Neuron (in vitro differentiated cells): ENCODE data around the gene PIK3R3.

Experiments
- H2AFZ ChIP-seq: one replicate; pipeline ENCODE4 v1.6.1; 2013; ENCODE audit warnings: low read depth, mild to moderate bottlenecking, inconsistent platforms, low read length, moderate library complexity
- H3K27me3 ChIP-seq: one replicate; pipeline ENCODE4 v1.6.1; 2013; ENCODE audit warnings: low read length; ENCODE audit not compliant: insufficient read depth
- H3K36me3 ChIP-seq: one replicate; pipeline ENCODE4 v1.6.1; 2013; ENCODE audit warnings: low read length; ENCODE audit not compliant: insufficient read depth
- H3K4me1 ChIP-seq: one replicate; pipeline ENCODE4 v1.6.1; 2013; ENCODE audit warnings: low read length; ENCODE audit not compliant: insufficient read depth
- H3K4me3 ChIP-seq: 2 replicates; pipeline ENCODE4 v1.5.1; 2013; ENCODE audit warnings: mild to moderate bottlenecking, low read length, moderate library complexity
- H3K9me3 ChIP-seq: one replicate; pipeline ENCODE4 v1.6.1; 2013; ENCODE audit warnings: low read length

The PIK3R3 gene

GRCh38 chr1:46132529-46133180 lies at the start of gene PIK3R3:
PIK3R3 (minus strand) TSS chr1:46132629; CDS start chr1:46131952, 677 bp downstream.
- H3K27me3 ChIP-seq: no peaks in the 10 kb centered on the region
- no peaks in the 10 kb centered on the region for H3K9me3 ChIP-seq
- H2AFZ ChIP-seq: peak within 1 kb of the TSS; percentile 36
- peaks cover 41% of the 10 kb centered on the region for H3K4me1 ChIP-seq
- H3K36me3 ChIP-seq: peaks cover 10% of the 10 kb centered on the region
- peak within 1 kb of the TSS; percentile 86 for H3K4me3 ChIP-seq

GRCh38 chr1:46181343-46182260 lies 49.2 kb upstream of the PIK3R3 start:
- Histone ChIP-seq H3K4me1 (peaks cover 9% of the 10 kb centered on the region), H3K4me3 (no peak overlapping the region), H2AFZ (no peak overlapping the region), H3K27me3 (no peaks in the 10 kb centered on the region), H3K9me3 (no peaks in the 10 kb centered on the region), H3K36me3 (no peaks in the 10 kb centered on the region)

- Histone ChIP-seq H2AFZ (no peak overlapping the region), H3K36me3 (no peaks in the 10 kb centered on the region), H3K4me1 (peaks cover 9% of the 10 kb centered on the region), H3K9me3 (no peaks in the 10 kb centered on the region), H3K27me3 (no peaks in the 10 kb centered on the region), H3K4me3 (no peak overlapping the region)
These were observed 47.7 kb upstream of the PIK3R3 start for GRCh38 chr1:46180082-46180616.

GRCh38 chr1:46179138-46180081 lies 47.0 kb upstream of the PIK3R3 start:
- Histone ChIP-seq H3K9me3 (no peaks in the 10 kb centered on the region), H2AFZ (peak overlapping the region; percentile 62), H3K4me3 (peak overlapping the region; percentile 16), H3K4me1 (peaks cover 9% of the 10 kb centered on the region), H3K36me3 (no peaks in the 10 kb centered on the region), H3K27me3 (no peaks in the 10 kb centered on the region)

- no peaks in the 10 kb centered on the region for H3K27me3 ChIP-seq
- no peak within 1 kb of the TSS for H3K4me3 ChIP-seq
- H2AFZ ChIP-seq: no peak within 1 kb of the TSS
- H3K9me3 ChIP-seq: no peaks in the 10 kb centered on the region
- H3K36me3 ChIP-seq: no peaks in the 10 kb centered on the region
- peaks cover 19% of the 10 kb centered on the region for H3K4me1 ChIP-seq
These were observed 43.9 kb upstream of the PIK3R3 start, which contains the start of gene P3R3URF for GRCh38 chr1:46176211-46176865. P3R3URF (minus strand) TSS chr1:46176488; CDS start chr1:46176471, 17 bp downstream.

- H3K36me3 ChIP-seq: no peaks in the 10 kb centered on the region
- no peaks in the 10 kb centered on the region for H3K27me3 ChIP-seq
- no peak overlapping the region for H3K4me3 ChIP-seq
- no peak overlapping the region for H2AFZ ChIP-seq
- H3K9me3 ChIP-seq: no peaks in the 10 kb centered on the region
- H3K4me1 ChIP-seq: peaks cover 16% of the 10 kb centered on the region
These were observed 42.8 kb upstream of the PIK3R3 start for GRCh38 chr1:46175243-46175642.

GRCh38 chr1:46174448-46175231 lies 42.2 kb upstream of the PIK3R3 start, which contains the start of gene TSPAN1:
TSPAN1 (plus strand) TSS chr1:46175087; CDS start chr1:46181108, 6,021 bp downstream.
- no peaks in the 10 kb centered on the region for H3K36me3 ChIP-seq
- H3K9me3 ChIP-seq: no peaks in the 10 kb centered on the region
- H2AFZ ChIP-seq: no peak within 1 kb of the TSS
- H3K4me1 ChIP-seq: peaks cover 10% of the 10 kb centered on the region
- no peak within 1 kb of the TSS for H3K4me3 ChIP-seq
- peaks cover 3% of the 10 kb centered on the region for H3K27me3 ChIP-seq

- Histone ChIP-seq H3K36me3 (no peaks in the 10 kb centered on the region), H3K4me3 (no peak overlapping the region), H3K9me3 (no peaks in the 10 kb centered on the region), H2AFZ (peak overlapping the region; percentile 5), H3K4me1 (peaks cover 10% of the 10 kb centered on the region), H3K27me3 (peaks cover 9% of the 10 kb centered on the region)
These were observed 41.0 kb upstream of the PIK3R3 start for GRCh38 chr1:46173361-46173856.

- Histone ChIP-seq H2AFZ (no peak overlapping the region), H3K4me3 (no peak overlapping the region), H3K36me3 (no peaks in the 10 kb centered on the region), H3K4me1 (peaks cover 10% of the 10 kb centered on the region), H3K27me3 (peaks cover 9% of the 10 kb centered on the region), H3K9me3 (no peaks in the 10 kb centered on the region)
These were observed 39.9 kb upstream of the PIK3R3 start for GRCh38 chr1:46172321-46172720.

GRCh38 chr1:46171871-46172270 lies 39.4 kb upstream of the PIK3R3 start:
- no peaks in the 10 kb centered on the region for H3K36me3 ChIP-seq
- peaks cover 9% of the 10 kb centered on the region for H3K27me3 ChIP-seq
- H3K4me1 ChIP-seq: peaks cover 10% of the 10 kb centered on the region
- no peak overlapping the region for H2AFZ ChIP-seq
- no peaks in the 10 kb centered on the region for H3K9me3 ChIP-seq
- H3K4me3 ChIP-seq: no peak overlapping the region

GRCh38 chr1:46171351-46171750 lies 38.9 kb upstream of the PIK3R3 start:
- Histone ChIP-seq H2AFZ (no peak overlapping the region), H3K4me3 (no peak overlapping the region), H3K9me3 (peaks cover 2% of the 10 kb centered on the region), H3K27me3 (peaks cover 9% of the 10 kb centered on the region), H3K36me3 (no peaks in the 10 kb centered on the region), H3K4me1 (peaks cover 10% of the 10 kb centered on the region)
